H1 (cell line): ENCODE measurements around the gene RNF114. TPM values are rescaled to one million over a fixed set of nuclear protein-coding genes. Genes with fewer than 3 reads are reported as not detected.

ENCODE experiments used
- BRCA1 ChIP-seq: IDR thresholded peaks from 2 replicates; pipeline ENCODE4 v1.6.1; 2012; ENCODE audit warnings: low read depth, low read length, improper control_type of control experiment
- CTCF ChIP-seq, 3 experiments: IDR thresholded peaks; 1 replicate in 2 of 3; 2 replicates in 1 of 3; pipeline versions ENCODE4 v1.5.1 to v1.6.1; 2011; ENCODE audit warnings: low read length in 3 of 3, mild to moderate bottlenecking in 3 of 3, inconsistent platforms in 2 of 3, low read depth in 1 of 3, moderate library complexity in 1 of 3; ENCODE audit not compliant: insufficient read depth in 1 of 3; ENCODE audit errors: control extremely low read depth in 1 of 3
- NRF1 ChIP-seq: IDR thresholded peaks from 2 replicates; pipeline ENCODE4 v1.6.1; 2011; ENCODE audit warnings: mild to moderate bottlenecking, low read depth, low read length, improper control_type of control experiment
- POU5F1 ChIP-seq: IDR thresholded peaks from 2 replicates; pipeline ENCODE4 v1.6.1; 2011; ENCODE audit warnings: low read depth, mild to moderate bottlenecking, low read length, moderate library complexity
- RXRA ChIP-seq: IDR thresholded peaks from 2 replicates; pipeline ENCODE4 v1.6.1; 2011; ENCODE audit warnings: low read depth, mild to moderate bottlenecking, low read length, moderate library complexity; ENCODE audit not compliant: insufficient read depth
- polyA plus RNA-seq, 7 experiments: library from polyadenylated mRNA; depleted of rRNA in 3 of 7; stranded (reverse) in 5 of 7; unstranded in 2 of 7; fragments of >200 nt in 5 of 7; fragments of 200-250 nt in 2 of 7; gene quantifications; 1 replicate in 5 of 7; 2 replicates in 1 of 7; 4 replicates in 1 of 7; pipeline versions ENCODE4 v1.2.1 to v1.2.3, GENCODE V29; 2011 to 2013; ENCODE audit warnings: missing spikeins in 2 of 7, mixed read lengths in 2 of 7
- total RNA-seq: library from RNA; stranded (reverse); fragmentation: NEBNext Ultra II Directional; extraction: Animal tissue kit (Norgen Biotek cat#: 25700); gene quantifications from 2 replicates; pipeline ENCODE4 v1.2.1, GENCODE V29; 2021

RNF114 gene
- total and polyA plus RNA-seq, 2 of the 8 experiments (the other 6 are each of a cell fraction or from before 2014, with no cell fraction given): 81.7 to 89.9 TPM

- TF ChIP-seq BRCA1: no peak
- TF ChIP-seq NRF1: no peak
- no peak for TF ChIP-seq RXRA
- no peak for TF ChIP-seq CTCF (IDR thresholded peaks at IDR 0.05; ENCODE audit: control extremely low read depth in 1 of 3, insufficient read depth in 1 of 3, low read depth in 1 of 3, low read length in 3 of 3)
- no peak for TF ChIP-seq POU5F1
Observed at GRCh38 chr20:49887251-49888211, 48.7 kb upstream of the RNF114 start (continued).
